Tibial artery (tissue), 4 donors: ENCODE data around the gene PLEKHG4B.
A peak's percentile ranks its signal among the peaks of the same experiment; 100 is the strongest.
"Not testable (repeated sequence)": the region's sequence is repeated elsewhere in the genome, so short reads cannot be mapped to it uniquely, and the experiment has no call there.

ENCODE experiments used
- DNase-seq, 2 donors: peaks; one replicate each; pipeline ENCODE4 v3.0.0-alpha.2; 2019
- H3K27ac ChIP-seq, 2 donors: fragments of 200-600 bp; sonication (generic) in 1 of 2; 1 replicate in 1 of 2; 2 replicates in 1 of 2; pipeline ENCODE4 v1.5.1; 2018 to 2019; ENCODE audit warnings: mild to moderate bottlenecking in 1 of 2
- H3K27me3 ChIP-seq, 2 donors: fragments of 200-600 bp; sonication (generic) in 1 of 2; one replicate each; pipeline versions ENCODE4 v1.5.1 to v1.6.0; 2016 to 2019
- H3K36me3 ChIP-seq, 3 donors: fragments of 200-600 bp; sonication (generic) in 2 of 3; one replicate each; pipeline ENCODE4 v1.5.1; 2016 to 2019; ENCODE audit warnings: mild to moderate bottlenecking in 2 of 3
- H3K4me1 ChIP-seq, 4 donors: fragments of 200-600 bp; sonication (generic) in 2 of 4; 1 replicate in 3 of 4; 2 replicates in 1 of 4; pipeline ENCODE4 v1.5.1; 2016 to 2019
- H3K4me3 ChIP-seq, 2 donors: fragments of 200-600 bp; sonication (generic) in 1 of 2; 1 replicate in 1 of 2; 2 replicates in 1 of 2; pipeline ENCODE4 v1.5.1; 2018 to 2019; ENCODE audit warnings: mild to moderate bottlenecking in 2 of 2
- H3K9me3 ChIP-seq, 3 donors: fragments of 200-600 bp; sonication (generic) in 1 of 3; one replicate each; pipeline ENCODE4 v1.5.1; 2016 to 2019
- CTCF ChIP-seq, 2 experiments: fragments of 200-600 bp in 1 of 2; fragments of 450-650 bp in 1 of 2; IDR thresholded peaks; one replicate each; pipeline ENCODE4 v1.5.1; 2017 to 2019; ENCODE audit warnings: antibody characterized with exemption in 2 of 2, mild to moderate bottlenecking in 1 of 2, moderate library complexity in 1 of 2
- intact Hi-C: fragments of 100-400 bp; cut with DNase I; formaldehyde crosslinking; loops from one replicate; pipeline ENCODE4 v1.15.0; 2023; ENCODE audit warnings: low total_unique reads

Gene PLEKHG4B

DNA sequence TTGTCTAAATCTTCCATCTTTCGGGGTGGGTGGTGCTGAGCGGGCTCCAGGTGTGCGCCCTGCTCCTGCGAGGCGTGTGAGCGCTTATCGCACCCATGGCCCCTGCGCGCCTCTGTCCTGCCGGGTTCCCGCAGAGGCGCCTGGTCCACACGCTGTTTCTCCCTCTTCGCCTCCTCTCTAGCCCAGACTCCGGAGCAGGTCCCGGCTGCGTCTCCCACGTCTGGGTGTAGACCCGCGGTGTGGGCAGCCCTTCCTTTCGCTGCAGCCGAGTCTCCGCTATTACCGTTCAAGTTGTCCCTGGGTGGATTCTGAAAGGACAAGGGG lies 40.5 kb upstream of the PLEKHG4B start:
- no peak for DNase-seq
- no peaks in the 10 kb centered on the region for H3K36me3 ChIP-seq
- H3K4me1 ChIP-seq, result peaks cover 0 to 22% (median 14%) of the 10 kb centered on the region in 4 donors
- H3K27ac ChIP-seq, result no peak overlapping the region
- no peak overlapping the region for H3K4me3 ChIP-seq
- intact Hi-C loops, result no loop called here
- H3K27me3 ChIP-seq, result peaks cover 5 to 46% of the 10 kb centered on the region in 2 donors
- no peak for TF ChIP-seq CTCF (IDR thresholded peaks at IDR 0.05)
- H3K9me3 ChIP-seq, result no peaks in the 10 kb centered on the region

DNA sequence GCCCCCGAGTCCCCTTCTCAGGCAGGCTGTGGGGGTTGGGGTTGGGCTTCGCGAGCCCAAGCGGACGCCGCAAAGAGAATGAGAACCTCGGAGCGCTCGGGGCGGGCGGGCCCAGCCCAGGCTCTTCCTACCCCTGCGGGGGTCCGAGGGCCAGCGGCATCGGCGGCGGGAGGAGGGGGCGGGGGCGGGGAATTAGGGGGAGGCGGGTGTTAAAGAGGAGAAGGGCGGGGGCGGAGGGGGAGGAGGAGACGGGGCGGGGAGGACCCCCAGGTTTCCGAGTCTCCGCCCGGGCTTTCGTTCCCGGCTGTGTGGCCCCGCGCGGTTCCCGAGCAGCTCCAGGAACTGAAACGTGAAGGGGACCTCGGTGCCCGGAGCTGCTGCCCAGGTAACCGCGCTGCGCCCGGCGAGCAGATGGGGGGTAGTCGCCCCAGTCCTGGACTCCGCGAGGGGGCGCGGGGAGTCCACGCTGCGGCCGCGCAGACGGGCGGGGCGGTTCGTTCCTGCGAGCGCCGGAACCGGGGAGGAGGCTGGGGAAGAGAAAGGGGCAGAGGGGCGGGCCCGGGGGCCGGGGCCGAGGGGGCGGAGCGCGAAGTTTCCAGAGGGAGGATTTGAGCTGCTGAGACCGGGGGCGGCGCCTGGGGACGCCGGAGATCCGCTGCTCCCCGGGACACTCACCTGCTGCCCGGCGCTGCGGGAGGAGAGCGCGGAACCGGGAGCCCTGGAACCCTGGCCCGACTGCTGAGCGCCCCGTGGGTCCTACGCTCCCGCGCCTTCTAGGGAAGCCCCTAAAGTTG lies 38.4 kb upstream of the PLEKHG4B start:
- peak overlapping the region; percentile 41 to 49 for H3K4me3 ChIP-seq
- TF ChIP-seq CTCF (IDR thresholded peaks at IDR 0.05), result no peak
- no peaks in the 10 kb centered on the region for H3K36me3 ChIP-seq
- H3K27ac ChIP-seq, result no peak overlapping the region
- peaks cover 0 to 22% (median 14%) of the 10 kb centered on the region in 4 donors for H3K4me1 ChIP-seq
- intact Hi-C loops, result no loop called here
- H3K27me3 ChIP-seq, result peaks cover 5 to 48% of the 10 kb centered on the region in 2 donors
- no peak for DNase-seq
- no peaks in the 10 kb centered on the region for H3K9me3 ChIP-seq

DNA sequence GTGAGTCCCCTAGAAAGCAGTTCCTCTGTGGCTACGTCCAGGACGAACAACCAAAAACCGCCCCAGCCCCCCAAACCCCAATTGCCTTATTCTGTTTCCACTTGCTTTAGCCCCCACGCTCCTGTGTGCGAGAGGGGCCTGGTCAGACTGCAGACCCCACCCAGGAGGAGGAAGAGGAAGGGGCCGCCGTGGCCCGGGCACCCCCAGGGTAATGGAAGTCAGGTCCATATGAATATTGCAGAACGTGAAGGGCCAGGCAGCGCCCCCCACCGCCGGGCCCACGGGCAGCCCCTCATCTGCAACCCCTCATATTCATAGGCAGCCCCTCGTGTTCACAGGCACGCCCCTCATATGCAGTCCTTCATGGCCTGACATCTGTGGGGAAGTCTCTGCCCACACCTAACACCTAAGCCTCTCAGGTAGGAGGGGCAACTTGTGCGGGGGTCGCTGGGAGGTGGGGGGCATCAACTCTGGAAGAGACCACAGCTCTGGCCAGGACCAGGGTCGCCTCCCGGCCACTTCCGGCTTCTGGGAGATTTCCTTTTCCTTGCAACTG lies 37.7 kb upstream of the PLEKHG4B start:
- H3K27ac ChIP-seq, result no peak overlapping the region
- no peak for DNase-seq
- peak overlapping the region; percentile 41 to 49 for H3K4me3 ChIP-seq

GRCh38 chr5:54876-55569 lies 36.9 kb upstream of the PLEKHG4B start:
- Histone ChIP-seq H3K27me3 (peaks cover 5 to 48% of the 10 kb centered on the region in 2 donors), H3K36me3 (no peaks in the 10 kb centered on the region), H3K9me3 (no peaks in the 10 kb centered on the region), H3K4me1 (peaks cover 0 to 22% (median 14%) of the 10 kb centered on the region in 4 donors), H3K27ac (no peak overlapping the region), H3K4me3 (no peak overlapping the region)
- TF ChIP-seq CTCF (IDR thresholded peaks at IDR 0.05), result no peak
- no peak for DNase-seq
- intact Hi-C loops, result no loop called here

More for the DNA sequence above, 37.7 kb upstream of the PLEKHG4B start:
- H3K9me3 ChIP-seq, result no peaks in the 10 kb centered on the region
- TF ChIP-seq CTCF (IDR thresholded peaks at IDR 0.05), result no peak
- intact Hi-C loops, result no loop called here
- peaks cover 0 to 22% (median 14%) of the 10 kb centered on the region in 4 donors for H3K4me1 ChIP-seq
- peaks cover 5 to 48% of the 10 kb centered on the region in 2 donors for H3K27me3 ChIP-seq
- no peaks in the 10 kb centered on the region for H3K36me3 ChIP-seq

GRCh38 chr5:56561-57290 lies 35.2 kb upstream of the PLEKHG4B start:
- Histone ChIP-seq H3K4me1 (peaks cover 0 to 22% (median 14%) of the 10 kb centered on the region in 4 donors), H3K36me3 (no peaks in the 10 kb centered on the region), H3K27me3 (peaks cover 5 to 43% of the 10 kb centered on the region in 2 donors), H3K4me3 (no peak overlapping the region), H3K27ac (no peak overlapping the region), H3K9me3 (no peaks in the 10 kb centered on the region)
- intact Hi-C loops, result no loop called here
- DNase-seq, result no peak
- TF ChIP-seq CTCF (IDR thresholded peaks at IDR 0.05), result no peak

- H3K4me3 ChIP-seq, intact Hi-C loops, DNase-seq, H3K4me1 ChIP-seq, H3K27ac ChIP-seq, H3K36me3 ChIP-seq, H3K9me3 ChIP-seq: not testable (repeated sequence)
- H3K27me3 ChIP-seq, result peaks cover 0 to 12% of the 10 kb centered on the region in 2 donors
Measured at GRCh38 chr5:60250-60649, 31.7 kb upstream of the PLEKHG4B start.
